Endothelial cell of umbilical vein (primary cell): Measurements from ENCODE around the gene SLC9A9.

Source experiments
- EZH2 ChIP-seq: IDR thresholded peaks from 2 replicates; pipeline ENCODE4 v1.6.1; 2012; ENCODE audit warnings: borderline replicate concordance, low read depth, mild to moderate bottlenecking, moderate library complexity, low read length, inconsistent platforms; ENCODE audit not compliant: severe bottlenecking
- GATA2 ChIP-seq: IDR thresholded peaks from 2 replicates; pipeline ENCODE4 v1.7.0; 2011; ENCODE audit warnings: low read depth, mild to moderate bottlenecking, moderate library complexity, mixed read lengths, low read length; ENCODE audit not compliant: insufficient read length, insufficient read depth
- JUN ChIP-seq: IDR thresholded peaks from 2 replicates; pipeline ENCODE4 v1.6.1; 2011; ENCODE audit warnings: borderline replicate concordance, low read depth; ENCODE audit not compliant: insufficient read length, insufficient read depth
- POLR2A ChIP-seq: IDR thresholded peaks from 2 replicates; pipeline ENCODE4 v1.6.1; 2012; ENCODE audit warnings: low read depth, mild to moderate bottlenecking, control low read depth, low read length
- POLR2AphosphoS5 ChIP-seq: IDR thresholded peaks from 2 replicates; pipeline ENCODE4 v1.6.1; 2012; ENCODE audit warnings: low read depth, mild to moderate bottlenecking, control low read depth, low read length, moderate library complexity; ENCODE audit not compliant: insufficient read depth
- TF ChIP-seq, protein P1 (sequence below), 2 donors: IDR thresholded peaks; 1 replicate in 1 of 2; 2 replicates in 1 of 2; pipeline ENCODE4 v1.5.1; 2011; ENCODE audit warnings: low read length in 2 of 2, mild to moderate bottlenecking in 2 of 2, moderate library complexity in 2 of 2, control low read depth in 1 of 2, inconsistent platforms in 1 of 2, low read depth in 1 of 2; ENCODE audit not compliant: insufficient read depth in 1 of 2; ENCODE audit errors: extremely low read depth in 1 of 2
- TF ChIP-seq, protein P2 (sequence below): IDR thresholded peaks from 2 replicates; pipeline ENCODE4 v1.6.1; 2011; ENCODE audit not compliant: insufficient read depth, insufficient read length

DNA sequence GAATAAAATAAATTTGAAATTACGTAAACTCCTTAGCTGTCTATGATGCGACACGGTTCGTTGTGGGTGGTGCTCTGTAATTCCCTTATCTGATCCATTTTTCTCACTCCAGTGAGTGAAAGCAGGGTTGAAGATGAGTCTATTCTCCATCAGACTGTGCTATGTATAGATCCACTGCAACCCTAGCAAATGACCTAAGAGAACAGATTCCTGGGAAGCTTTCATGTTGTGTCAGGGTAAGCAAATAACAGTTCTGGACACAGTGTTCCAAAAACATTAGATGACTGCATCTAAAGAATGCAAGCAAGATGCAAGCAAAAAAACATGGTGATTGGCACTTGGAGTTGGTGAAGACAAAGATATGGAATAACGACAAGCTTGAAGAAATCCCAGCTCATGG lies 239.3 kb downstream of the SLC9A9 start:
- TF ChIP-seq POLR2A, result no peak
- TF ChIP-seq, protein P1, sequence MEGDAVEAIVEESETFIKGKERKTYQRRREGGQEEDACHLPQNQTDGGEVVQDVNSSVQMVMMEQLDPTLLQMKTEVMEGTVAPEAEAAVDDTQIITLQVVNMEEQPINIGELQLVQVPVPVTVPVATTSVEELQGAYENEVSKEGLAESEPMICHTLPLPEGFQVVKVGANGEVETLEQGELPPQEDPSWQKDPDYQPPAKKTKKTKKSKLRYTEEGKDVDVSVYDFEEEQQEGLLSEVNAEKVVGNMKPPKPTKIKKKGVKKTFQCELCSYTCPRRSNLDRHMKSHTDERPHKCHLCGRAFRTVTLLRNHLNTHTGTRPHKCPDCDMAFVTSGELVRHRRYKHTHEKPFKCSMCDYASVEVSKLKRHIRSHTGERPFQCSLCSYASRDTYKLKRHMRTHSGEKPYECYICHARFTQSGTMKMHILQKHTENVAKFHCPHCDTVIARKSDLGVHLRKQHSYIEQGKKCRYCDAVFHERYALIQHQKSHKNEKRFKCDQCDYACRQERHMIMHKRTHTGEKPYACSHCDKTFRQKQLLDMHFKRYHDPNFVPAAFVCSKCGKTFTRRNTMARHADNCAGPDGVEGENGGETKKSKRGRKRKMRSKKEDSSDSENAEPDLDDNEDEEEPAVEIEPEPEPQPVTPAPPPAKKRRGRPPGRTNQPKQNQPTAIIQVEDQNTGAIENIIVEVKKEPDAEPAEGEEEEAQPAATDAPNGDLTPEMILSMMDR (IDR thresholded peaks at IDR 0.05; ENCODE audit: extremely low read depth in 1 of 2, insufficient read depth in 1 of 2, low read depth in 1 of 2, low read length in 2 of 2), result no peak
- TF ChIP-seq POLR2AphosphoS5, result no peak
- no peak for TF ChIP-seq EZH2
- no peak for TF ChIP-seq JUN
- TF ChIP-seq, protein P2, sequence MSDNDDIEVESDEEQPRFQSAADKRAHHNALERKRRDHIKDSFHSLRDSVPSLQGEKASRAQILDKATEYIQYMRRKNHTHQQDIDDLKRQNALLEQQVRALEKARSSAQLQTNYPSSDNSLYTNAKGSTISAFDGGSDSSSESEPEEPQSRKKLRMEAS, result no peak
- TF ChIP-seq GATA2, result no peak
